Activated CD4-positive, alpha-beta T cell treated with anti-CD3 and anti-CD28 coated beads for 24 hours (primary cell): ENCODE measurements around the gene DLD.
"Not testable (repeated sequence)": the region's sequence is repeated elsewhere in the genome, so short reads cannot be mapped to it uniquely, and the experiment has no call there.

Source experiments
- DNase-seq, 2 donors: peaks; one replicate each; pipeline ENCODE4 v3.0.0-alpha.2; 2020; ENCODE audit warnings: low read depth in 2 of 2

The DLD gene

DNA sequence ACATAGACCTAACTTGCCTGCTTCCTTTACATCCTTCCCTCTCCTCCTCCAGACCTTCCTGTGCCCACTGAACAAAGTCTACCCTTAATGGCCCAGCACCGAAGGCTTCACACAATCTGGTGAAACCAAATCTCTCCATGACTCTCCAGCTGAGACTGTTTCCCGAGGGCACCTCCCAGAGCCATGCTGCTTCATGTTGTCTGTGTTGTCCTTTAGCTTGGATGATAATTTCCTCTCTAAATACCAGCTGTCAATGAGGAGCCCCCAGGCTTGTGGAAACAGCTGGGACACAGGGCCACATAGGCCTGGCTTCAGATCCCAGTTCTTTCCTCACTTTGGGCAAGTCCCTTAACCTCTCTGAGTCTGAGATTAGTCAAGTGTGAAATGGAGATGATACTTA is 54.3 kb downstream of the DLD start:
- DNase-seq = no peak

DNA sequence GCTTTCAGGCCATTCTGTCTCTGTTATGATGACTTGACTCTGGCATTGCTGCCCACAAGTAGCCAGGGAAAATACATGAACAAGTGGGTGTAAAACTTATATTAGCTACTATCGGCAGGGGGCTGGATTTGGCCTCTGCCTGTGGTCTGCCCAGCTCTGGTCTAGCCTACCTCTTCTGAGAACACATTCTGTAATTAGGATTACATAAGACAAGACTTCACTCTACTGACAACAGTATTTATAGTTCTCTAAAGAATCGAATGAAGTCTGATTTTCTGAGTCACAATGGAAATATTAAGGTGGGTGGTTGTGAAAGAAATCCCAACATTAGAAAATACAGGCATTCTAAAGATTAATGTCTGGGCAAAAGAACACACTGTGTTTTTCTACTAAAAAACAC is 55.5 kb downstream of the DLD start:
- no peak for DNase-seq

GRCh38 chr7:107946881-107947280 is 55.9 kb downstream of the DLD start:
- no peak for DNase-seq

GRCh38 chr7:107948645-107949442 is 57.9 kb downstream of the DLD start:
- DNase-seq = no peak

DNA sequence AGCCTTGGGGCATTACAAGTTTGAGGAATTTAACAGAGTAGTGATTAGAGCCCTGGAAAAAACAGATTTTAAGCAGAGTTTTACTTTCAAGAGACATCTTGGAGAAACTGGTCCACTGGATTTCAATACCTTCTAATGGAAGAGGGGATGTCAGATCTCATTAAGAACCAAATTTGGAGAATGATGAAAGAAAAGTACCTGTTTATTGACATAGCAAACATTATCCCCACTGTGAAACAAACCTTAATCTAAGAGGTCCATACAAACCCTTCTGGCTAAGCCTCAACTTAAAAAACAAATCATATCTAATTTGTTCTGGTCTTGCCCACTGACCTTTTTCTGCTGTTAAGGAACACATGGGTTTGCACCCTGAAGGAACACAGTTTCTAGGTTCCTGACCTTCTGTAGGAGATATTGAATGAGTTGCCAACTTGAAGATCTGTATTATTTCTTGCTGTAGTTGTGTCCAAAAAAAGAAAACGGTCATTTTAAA is 58.5 kb downstream of the DLD start:
- no peak for DNase-seq

- no peak for DNase-seq
Measured at GRCh38 chr7:107951172-107951787, 60.3 kb downstream of the DLD start.

DNA sequence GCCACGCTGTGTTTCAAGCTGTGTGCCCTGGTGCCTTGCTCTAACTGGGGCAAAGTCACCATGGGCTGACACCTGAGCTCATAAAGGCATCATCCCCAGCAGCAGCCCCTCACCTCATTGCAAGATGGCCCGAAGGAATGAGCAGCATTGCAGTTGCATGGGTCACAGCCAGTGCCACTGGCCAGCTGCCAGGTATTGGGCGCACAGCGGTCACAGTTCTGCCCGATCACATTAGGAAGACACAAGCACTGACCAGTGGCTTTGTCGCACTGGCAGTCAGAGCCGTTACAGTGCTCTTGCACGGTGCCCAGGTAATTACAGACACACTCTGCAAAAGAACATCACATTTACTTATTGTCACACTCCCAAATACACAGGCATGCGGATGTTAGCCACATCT is 60.9 kb downstream of the DLD start:
- DNase-seq = no peak

DNA sequence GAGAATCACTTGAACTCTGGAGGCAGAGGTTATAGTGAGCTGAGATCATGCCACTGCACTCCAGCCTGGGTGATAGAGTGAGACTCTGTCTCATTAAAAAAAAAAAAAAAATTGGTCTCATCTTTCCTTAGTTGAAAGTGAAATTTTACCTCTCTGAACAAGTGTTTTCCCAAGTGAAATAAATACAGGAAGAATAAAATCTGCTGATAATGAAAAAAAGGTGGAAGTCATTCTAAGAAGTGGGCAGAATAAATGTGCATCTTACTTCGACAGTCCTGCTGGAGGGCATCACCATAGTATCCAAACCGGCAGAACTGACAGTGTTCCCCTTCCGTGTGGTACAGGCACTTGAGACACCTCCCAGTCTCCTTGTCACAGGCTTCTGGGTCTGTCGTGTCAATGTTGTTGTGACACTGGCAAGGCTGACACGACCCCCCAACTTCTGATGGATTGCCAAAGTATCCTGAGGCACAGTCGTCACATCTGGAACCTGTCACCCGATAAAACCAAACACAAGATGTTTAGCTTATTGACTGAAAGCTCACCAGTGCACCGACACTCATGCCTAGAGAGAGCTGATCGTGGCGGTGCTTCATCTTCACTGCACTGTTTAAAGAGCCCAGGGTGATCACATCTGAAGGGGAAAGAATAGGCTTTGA is 62.4 kb downstream of the DLD start:
- DNase-seq = no peak

DNA sequence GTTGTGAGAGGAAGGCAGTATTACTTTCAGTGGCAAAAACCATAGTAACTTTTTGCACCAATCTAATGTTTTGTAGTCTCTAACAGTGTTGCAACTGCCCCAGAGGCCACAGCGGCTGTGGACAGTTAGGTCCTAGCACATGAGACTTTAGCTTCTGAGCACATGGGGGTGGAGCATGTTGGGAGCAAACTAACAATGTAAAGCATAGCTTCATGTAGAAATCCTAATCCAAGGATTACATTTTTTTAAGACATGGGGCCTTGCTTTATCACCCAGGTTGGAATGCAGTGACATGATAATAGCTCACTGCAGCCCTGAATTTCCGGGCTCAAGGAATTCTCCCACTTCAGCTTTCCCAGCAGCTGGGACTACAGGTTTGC is 62.9 kb downstream of the DLD start:
- DNase-seq = no peak

DNA sequence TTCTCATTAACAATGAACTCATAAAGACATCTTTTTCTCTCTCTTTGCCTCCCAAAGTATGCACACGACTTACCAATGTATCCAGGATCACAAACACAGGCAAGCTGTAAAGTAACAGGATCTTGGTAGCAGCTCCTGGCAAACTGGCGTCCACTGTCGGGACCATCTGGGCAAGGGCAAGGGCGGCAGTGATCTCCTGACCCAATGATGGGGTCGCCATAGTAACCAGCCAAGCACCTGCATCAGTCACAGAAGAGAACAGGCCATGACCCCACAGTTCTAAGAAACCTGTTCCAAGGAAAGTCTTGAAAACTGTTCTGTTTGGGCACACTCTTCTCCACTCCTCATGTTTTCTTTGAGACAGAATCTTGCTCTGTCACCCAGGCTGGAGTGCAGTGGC is 64.4 kb downstream of the DLD start:
- no peak for DNase-seq

- not testable (repeated sequence) for DNase-seq
Measured at GRCh38 chr7:107956950-107957349, 66.0 kb downstream of the DLD start.

GRCh38 chr7:107957436-107957835 is 66.5 kb downstream of the DLD start:
- no peak for DNase-seq

GRCh38 chr7:107958764-107959526 is 68.0 kb downstream of the DLD start:
- DNase-seq = no peak

GRCh38 chr7:107959527-107959898 is 68.5 kb downstream of the DLD start:
- no peak for DNase-seq

- DNase-seq = no peak
Measured at GRCh38 chr7:107960272-107960671, 69.3 kb downstream of the DLD start.

DNA sequence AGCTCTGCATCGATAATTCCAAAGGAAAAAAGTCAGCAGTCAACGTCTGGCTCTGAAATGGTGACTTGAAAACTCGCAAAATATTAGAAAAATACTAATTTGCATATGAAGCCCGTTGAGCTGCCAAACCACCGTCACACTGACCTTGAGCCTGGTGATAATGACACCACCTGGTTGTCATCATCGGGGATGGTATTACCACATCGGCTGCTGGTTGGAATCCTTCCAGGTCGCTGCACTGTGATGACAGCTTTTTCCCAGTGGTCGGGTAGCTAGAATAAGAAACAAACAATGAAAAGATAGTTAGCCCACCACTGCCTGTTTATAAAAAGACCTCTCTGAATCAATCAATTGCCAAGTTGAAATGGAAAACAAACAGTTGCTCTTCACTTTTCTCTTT is 70.4 kb downstream of the DLD start:
- DNase-seq = no peak

- no peak for DNase-seq
Measured at GRCh38 chr7:107962817-107963216, 71.8 kb downstream of the DLD start.

DNA sequence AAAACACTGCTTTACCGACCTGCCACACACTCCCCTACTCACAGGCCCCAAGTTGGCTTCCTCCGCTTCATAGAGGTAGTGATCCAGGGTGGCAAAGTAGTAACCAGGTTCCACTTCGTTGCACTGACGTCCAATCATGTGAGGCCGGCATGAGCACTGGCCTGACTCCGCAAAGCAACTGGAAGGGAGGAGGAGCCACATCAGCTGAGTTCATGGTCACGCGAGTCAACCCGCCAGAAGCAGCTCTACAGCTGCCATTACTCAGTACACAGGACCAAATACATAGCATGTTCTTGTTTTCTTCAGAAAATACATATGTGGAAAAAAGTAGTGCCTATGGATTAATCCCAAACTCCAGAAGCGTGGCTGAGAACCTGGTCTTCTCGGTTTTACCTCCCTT is 73.5 kb downstream of the DLD start:
- no peak for DNase-seq

GRCh38 chr7:107966711-107967110 is 75.7 kb downstream of the DLD start:
- DNase-seq = no peak

- DNase-seq = no peak
Measured at GRCh38 chr7:107967420-107967819, 76.4 kb downstream of the DLD start.

GRCh38 chr7:107968449-107968848 is 77.5 kb downstream of the DLD start:
- no peak for DNase-seq

DNA sequence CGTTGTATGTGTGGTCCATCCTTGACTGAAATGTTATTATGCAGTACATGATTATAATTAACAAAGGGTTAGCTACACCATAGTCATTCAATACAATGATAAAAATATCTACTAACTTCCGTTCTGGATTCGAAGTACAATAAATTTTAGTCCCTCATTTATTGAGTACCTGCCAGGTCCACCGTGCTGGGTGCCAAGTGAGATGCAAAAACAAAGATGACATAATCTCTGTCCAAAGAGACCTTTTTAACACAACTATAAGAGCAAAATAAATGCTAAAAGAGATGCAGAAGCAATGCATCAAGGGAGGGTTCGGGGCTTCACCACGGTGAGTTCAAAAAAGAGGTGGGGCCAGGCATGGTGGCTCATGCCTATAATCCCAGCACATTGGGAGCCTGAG is 78.9 kb downstream of the DLD start:
- no peak for DNase-seq
